ENCODE data around the gene GRIA4.
A peak's percentile ranks its signal among the peaks of the same experiment; 100 is the strongest.

GRIA4 gene

DNA sequence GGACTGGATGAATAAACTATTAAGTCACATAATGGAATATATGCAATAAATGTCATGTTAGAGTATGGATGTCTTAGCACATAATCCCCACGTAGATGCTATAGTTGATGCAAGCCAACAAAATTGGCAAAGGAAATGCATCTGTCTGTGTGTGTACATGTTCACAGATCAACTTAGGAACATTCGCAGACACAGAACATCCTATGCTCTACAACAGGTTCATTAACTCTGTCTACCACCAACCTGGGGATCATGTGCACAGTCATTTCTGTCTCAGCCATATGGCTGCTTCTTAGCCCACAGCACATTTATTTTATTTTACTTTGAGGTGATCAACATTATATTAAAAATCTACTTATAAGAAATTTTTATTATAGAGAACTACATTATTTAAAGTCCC lies 407.2 kb downstream of the GRIA4 start:
- no peak for DNase-seq

DNA sequence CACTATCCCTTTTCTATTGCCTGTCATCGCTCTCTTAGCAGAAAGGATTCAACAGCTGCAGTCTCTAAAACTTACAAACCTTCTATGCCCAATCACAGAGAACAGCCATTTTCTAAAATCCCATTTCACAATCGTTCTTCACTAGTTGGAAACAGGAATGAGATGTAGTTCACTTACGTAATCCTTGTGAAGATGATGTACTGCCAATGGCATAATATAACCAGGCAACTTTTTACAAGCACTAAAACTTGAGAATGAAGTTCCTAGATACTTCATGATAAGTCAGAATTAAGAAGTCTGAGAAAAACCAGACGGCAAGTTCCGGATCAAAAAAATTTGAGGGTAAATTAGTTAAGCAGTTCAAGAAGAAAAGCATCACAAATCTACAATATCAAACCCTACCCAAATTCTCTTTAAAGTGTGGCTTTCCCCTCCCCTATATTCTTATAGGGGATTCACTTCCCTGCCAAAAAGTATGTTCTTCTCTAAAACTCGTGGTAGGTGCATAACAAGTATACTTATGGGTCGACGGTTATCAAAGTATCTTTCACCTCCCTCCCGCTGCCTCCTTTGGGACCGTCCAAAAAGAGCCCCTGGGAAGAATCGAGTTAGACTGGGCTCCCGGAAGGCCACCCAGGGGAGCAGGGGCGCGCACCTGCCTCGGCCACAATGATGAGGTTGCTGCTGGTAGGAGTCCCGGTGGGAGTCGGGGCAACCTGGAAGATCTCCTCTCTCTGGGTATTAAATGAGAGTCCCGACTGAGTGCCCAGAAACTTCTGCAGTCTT lies 411.5 kb downstream of the GRIA4 start:
- DNase-seq: no peak

DNA sequence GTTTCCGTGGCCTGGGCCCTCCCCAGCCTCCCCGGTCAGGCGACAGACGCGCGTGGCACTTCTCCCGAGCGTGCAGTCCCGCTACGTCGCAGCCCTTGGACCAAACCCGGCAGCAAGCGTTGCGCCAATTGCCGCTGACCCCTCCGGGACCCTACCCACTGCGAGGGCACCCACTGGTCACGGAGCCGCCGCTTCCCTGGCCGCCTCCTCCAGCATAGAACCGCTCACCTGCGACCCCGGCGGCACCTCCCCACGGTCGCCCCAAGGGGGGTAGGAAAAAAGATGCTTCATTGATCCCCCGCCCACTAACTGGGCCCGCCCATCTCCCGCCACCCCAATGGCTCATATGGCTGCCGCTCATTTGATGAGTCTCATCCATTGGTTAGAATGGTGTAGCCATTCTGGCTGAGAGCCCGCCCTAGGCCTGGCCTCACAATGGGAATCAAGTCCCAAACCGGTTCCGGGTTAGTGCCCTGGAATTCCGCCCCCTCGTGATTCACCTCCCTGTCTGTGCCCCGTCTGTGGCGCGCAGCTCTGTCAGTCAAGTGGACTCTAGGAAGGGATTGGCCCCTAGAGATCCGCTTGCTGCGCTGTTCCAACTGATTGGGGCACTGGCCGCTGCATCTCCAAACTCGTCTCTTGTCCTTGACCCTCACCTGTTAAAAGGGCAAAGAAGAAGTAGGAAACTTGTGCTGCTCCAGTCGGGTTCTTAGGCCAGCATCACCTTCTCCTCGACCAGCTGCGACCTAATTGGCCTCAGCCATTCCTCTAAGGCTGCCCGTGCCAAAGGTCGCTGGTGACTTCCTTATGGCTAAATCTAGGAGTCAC lies 412.3 kb downstream of the GRIA4 start, which contains the start of gene MSANTD4:
MSANTD4 (minus strand) TSS at position 274 of the 828 bp plus-strand sequence. CDS start 11,323 bp downstream, outside the sequence.
- peak; percentile 86 for DNase-seq

DNA sequence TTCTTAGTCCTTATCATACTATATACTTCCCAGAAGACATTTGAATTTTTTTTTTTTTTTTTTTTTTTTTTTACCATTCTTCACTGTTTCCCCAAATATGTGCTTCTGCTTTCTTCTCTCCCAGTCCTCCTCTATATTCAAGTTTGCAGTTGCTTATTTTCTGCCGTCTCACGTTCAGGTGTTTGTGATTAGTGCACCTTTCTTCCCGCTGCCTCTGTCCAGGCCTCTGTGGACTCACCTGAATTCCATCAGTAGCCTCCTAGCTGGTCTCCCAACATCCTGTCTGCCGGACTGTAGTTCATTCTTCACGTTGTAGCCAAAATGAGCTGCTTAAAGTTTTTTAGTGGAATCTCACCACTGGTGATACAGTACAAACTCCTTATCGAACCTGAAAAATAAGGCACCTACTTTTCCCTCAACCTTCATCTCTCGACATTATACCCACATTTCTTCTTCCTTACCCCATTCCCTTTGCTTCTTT lies 413.0 kb downstream of the GRIA4 start:
- DNase-seq: no peak

DNA sequence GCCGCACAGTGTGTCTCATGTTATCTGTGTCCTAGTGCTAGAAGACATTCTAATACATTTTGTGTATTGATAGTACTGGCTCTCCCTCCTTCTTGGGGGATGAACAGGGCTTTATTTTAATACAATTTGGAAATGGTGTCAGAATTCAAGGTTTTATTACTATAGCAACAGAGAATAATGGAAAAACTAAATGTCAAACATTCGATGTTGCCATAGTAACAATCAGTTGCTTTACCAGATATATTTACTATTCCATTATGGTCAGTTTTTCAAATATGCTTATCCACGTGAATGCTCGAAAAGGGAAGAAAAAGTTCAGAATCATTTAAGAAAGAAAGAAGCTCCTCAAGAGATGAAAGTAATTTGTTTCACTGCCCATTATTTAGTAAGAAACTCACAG lies 420.7 kb downstream of the GRIA4 start:
- DNase-seq: no peak

DNA sequence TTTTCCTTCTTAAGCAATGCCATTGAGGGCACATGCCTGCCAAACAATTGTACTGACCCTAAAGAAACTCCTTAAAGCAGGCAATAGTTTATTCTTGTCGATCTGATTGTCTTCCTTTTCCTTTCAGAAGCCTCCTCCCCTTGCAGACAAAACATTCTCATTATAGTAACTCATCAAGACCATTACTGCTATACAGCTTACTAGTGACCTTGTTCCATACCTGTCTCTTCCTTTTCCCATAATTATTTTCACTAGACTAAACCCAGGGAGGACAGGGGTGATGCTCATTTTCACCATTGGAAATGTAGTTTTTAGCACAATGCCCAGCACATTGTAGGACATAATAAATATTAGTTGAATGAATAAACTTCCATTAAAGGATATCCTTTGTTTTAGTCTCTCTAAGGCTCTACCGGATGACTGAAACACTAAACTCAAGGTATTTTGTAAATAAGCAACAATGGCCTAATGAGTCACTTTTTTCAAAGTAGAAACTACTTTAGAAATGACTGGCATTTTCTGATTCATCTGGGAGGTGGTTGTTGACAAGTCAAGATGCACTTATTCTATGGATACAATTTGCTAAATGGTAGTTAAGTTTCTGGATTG lies 421.4 kb downstream of the GRIA4 start:
- DNase-seq: no peak
